GM23338 (cell line): ENCODE data around the gene KCNQ5. TPM values are rescaled to one million over a fixed set of nuclear protein-coding genes. Genes with fewer than 3 reads are reported as not detected.

Experiments
- ATAC-seq: fragments of 200-7000 bp; cut with Tn5 transposase; 3 replicates; pipeline ENCODE4 v1.9.1; 2020
- DNase-seq: peaks from one replicate; pipeline ENCODE4 v3.0.0-alpha.2; 2015; ENCODE audit warnings: low spot score
- H2AFZ ChIP-seq: fragments of 200-600 bp; sonication (generic); 2 replicates; pipeline ENCODE4 v1.8.0; 2016; ENCODE audit warnings: antibody characterized with exemption, mild to moderate bottlenecking, moderate library complexity
- H3F3A ChIP-seq: fragments of 200-600 bp; sonication (generic); replicated peaks from 2 replicates; pipeline ENCODE4 v1.8.0; 2017; ENCODE audit warnings: antibody characterized with exemption, mixed run types, low read depth
- H3K27ac ChIP-seq: fragments of 200-600 bp; sonication (generic); 2 replicates; pipeline ENCODE4 v1.6.1; 2016; ENCODE audit warnings: low read depth
- H3K27me3 ChIP-seq: fragments of 200-600 bp; sonication (generic); 2 replicates; pipeline ENCODE4 v1.8.0; 2016; ENCODE audit warnings: mild to moderate bottlenecking, mixed run types, moderate library complexity; ENCODE audit not compliant: insufficient read depth
- H3K36me3 ChIP-seq: fragments of 200-600 bp; sonication (generic); 2 replicates; pipeline ENCODE4 v1.8.0; 2016; ENCODE audit warnings: mild to moderate bottlenecking; ENCODE audit not compliant: insufficient read depth
- H3K4me1 ChIP-seq: fragments of 200-600 bp; sonication (generic); 2 replicates; pipeline ENCODE4 v1.8.0; 2016; ENCODE audit warnings: mild to moderate bottlenecking, moderate library complexity; ENCODE audit not compliant: insufficient read depth
- H3K4me2 ChIP-seq: fragments of 200-600 bp; sonication (generic); 2 replicates; pipeline ENCODE4 v1.7.1; 2017; ENCODE audit warnings: mixed run types
- H3K4me3 ChIP-seq: fragments of 200-600 bp; sonication (generic); 2 replicates; pipeline ENCODE4 v1.6.1; 2016; ENCODE audit warnings: mixed run types
- H3K79me2 ChIP-seq: fragments of 200-600 bp; sonication (generic); replicated peaks from 2 replicates; pipeline ENCODE4 v1.8.0; 2017; ENCODE audit warnings: mild to moderate bottlenecking; ENCODE audit not compliant: insufficient read depth
- H3K9me2 ChIP-seq: fragments of 200-600 bp; sonication (generic); 2 replicates; pipeline ENCODE4 v1.8.0; 2017; ENCODE audit not compliant: insufficient read depth
- H4K20me1 ChIP-seq: fragments of 200-600 bp; sonication (generic); replicated peaks from 2 replicates; pipeline ENCODE4 v1.8.0; 2017; ENCODE audit warnings: mild to moderate bottlenecking; ENCODE audit not compliant: insufficient read depth
- H3K27ac Mint-ChIP-seq: 2 replicates; pipeline ENCODE4 v1.8.0; 2020; ENCODE audit warnings: inconsistent platforms, mild to moderate bottlenecking, moderate library complexity, mixed read lengths
- H3K27me3 Mint-ChIP-seq: 3 replicates; pipeline ENCODE4 v1.8.0; 2022; ENCODE audit warnings: low read depth, mild to moderate bottlenecking, moderate library complexity, mixed read lengths, inconsistent platforms; ENCODE audit not compliant: insufficient read depth, poor library complexity
- H3K36me3 Mint-ChIP-seq: 3 replicates; pipeline ENCODE4 v1.8.0; 2021; ENCODE audit warnings: low read depth, mild to moderate bottlenecking, inconsistent platforms, moderate library complexity, mixed read lengths
- H3K4me1 Mint-ChIP-seq: 3 replicates; pipeline ENCODE4 v1.8.0; 2020; ENCODE audit warnings: mild to moderate bottlenecking, inconsistent platforms, mixed read lengths
- H3K4me3 Mint-ChIP-seq: 3 replicates; pipeline ENCODE4 v1.8.0; 2021; ENCODE audit warnings: moderate library complexity, mild to moderate bottlenecking, inconsistent platforms, mixed read lengths
- H3K9me3 Mint-ChIP-seq: 3 replicates; pipeline ENCODE4 v1.8.0; 2020; ENCODE audit warnings: moderate library complexity, mild to moderate bottlenecking, inconsistent platforms, mixed read lengths
- CREB1 ChIP-seq: fragments of 250-450 bp; sonication (Bioruptor Pico); IDR thresholded peaks from 2 replicates; pipeline ENCODE4 v1.5.0; 2020; ENCODE audit warnings: low read depth, mild to moderate bottlenecking, moderate library complexity
- CTCF ChIP-seq, 2 experiments: fragments of 200-600 bp in 1 of 2; sonication (generic) in 1 of 2; conservative IDR thresholded peaks; 2 replicates each; pipeline versions ENCODE4 v1.5.1 to v1.6.1; 2016 to 2017; ENCODE audit warnings: antibody characterized with exemption in 2 of 2, low read depth in 2 of 2, mild to moderate bottlenecking in 2 of 2, moderate library complexity in 1 of 2
- EZH2phosphoT487 ChIP-seq: fragments of 200-600 bp; sonication (generic); IDR thresholded peaks from one replicate; pipeline ENCODE4 v1.8.1; 2018; ENCODE audit warnings: antibody characterized with exemption; ENCODE audit not compliant: unreplicated experiment
- POLR2AphosphoS5 ChIP-seq: IDR thresholded peaks from 2 replicates; pipeline ENCODE4 v1.6.1; 2016; ENCODE audit warnings: antibody characterized with exemption, low read depth
- REST ChIP-seq: IDR thresholded peaks from one replicate; pipeline ENCODE4 v1.6.1; 2018; ENCODE audit warnings: antibody characterized with exemption; ENCODE audit not compliant: unreplicated experiment
- polyA plus RNA-seq: library from polyadenylated mRNA; unstranded; fragments of >200 nt; fragmentation: Nextera tagmentation; extraction: Ambion mirVana; gene quantifications from 2 replicates; pipeline ENCODE4 v1.2.1, GENCODE V29; 2016
- total RNA-seq: library from RNA; depleted of rRNA; stranded (reverse); fragments of >200 nt; shearing (Covaris generic); gene quantifications from 2 replicates; pipeline ENCODE4 v1.2.3, GENCODE V29; 2014
- TF ChIP-seq, protein P1 (sequence below): fragments of 250-450 bp; sonication (Bioruptor Pico); IDR thresholded peaks from 2 replicates; pipeline ENCODE4 v1.5.0; 2020; ENCODE audit warnings: mild to moderate bottlenecking, moderate library complexity
- TF ChIP-seq, protein P2 (sequence below): IDR thresholded peaks from 2 replicates; pipeline ENCODE4 v1.6.1; 2016; ENCODE audit warnings: antibody characterized with exemption

KCNQ5 gene
- total and polyA plus RNA-seq, 2 experiments from 2014 or later = 0.68 to 0.87 TPM

DNA sequence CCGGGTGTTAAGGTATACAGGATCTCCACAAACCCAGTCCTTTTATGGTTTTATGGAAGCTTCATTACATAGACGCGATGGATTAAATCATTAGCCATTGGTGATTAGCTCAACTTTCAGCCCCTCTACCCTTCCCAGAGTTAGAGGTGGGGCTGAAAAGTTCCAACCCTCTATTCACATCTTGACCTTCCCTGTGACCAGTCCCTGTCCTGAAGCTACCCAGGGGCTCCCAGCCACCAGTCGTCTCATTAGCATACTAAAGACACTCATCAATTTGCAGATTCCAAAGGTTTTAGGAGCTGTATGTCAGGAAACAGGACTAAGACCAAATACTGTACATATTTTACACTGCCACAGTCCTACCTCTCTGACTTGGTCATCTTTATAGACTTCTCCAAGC, 582.4 kb downstream of the KCNQ5 start:
- Histone ChIP-seq H3K36me3 (no peaks in the 10 kb centered on the region), H3K4me1 (peaks cover 11% of the 10 kb centered on the region), H3F3A (no peaks in the 10 kb centered on the region), H3K27ac (no peak overlapping the region), H3K9me2 (0 out of 2 replicates have a peak, but pooled peaks cover 2% of the 10 kb centered on the region), H3K79me2 (no peaks in the 10 kb centered on the region), H3K4me2 (peak overlapping the region; percentile 53; the same call in 1 of the 2 replicates), H2AFZ (no peak overlapping the region), H4K20me1 (no peaks in the 10 kb centered on the region), H3K27me3 (no peaks in the 10 kb centered on the region), H3K4me3 (no peak overlapping the region)
- Mint-ChIP-seq H3K36me3 (peaks cover 16% of the 10 kb centered on the region; the same call in 2 of the 3 replicates), H3K27ac (no peak overlapping the region), H3K9me3 (peaks cover 29% of the 10 kb centered on the region), H3K4me3 (no peak overlapping the region), H3K4me1 (peaks cover 15% of the 10 kb centered on the region), H3K27me3 (peaks cover 11% of the 10 kb centered on the region)
- ATAC-seq (peak; percentile 57), DNase-seq (peak; percentile 21)
- TF ChIP-seq EZH2phosphoT487 = no peak
- TF ChIP-seq, protein P1, sequence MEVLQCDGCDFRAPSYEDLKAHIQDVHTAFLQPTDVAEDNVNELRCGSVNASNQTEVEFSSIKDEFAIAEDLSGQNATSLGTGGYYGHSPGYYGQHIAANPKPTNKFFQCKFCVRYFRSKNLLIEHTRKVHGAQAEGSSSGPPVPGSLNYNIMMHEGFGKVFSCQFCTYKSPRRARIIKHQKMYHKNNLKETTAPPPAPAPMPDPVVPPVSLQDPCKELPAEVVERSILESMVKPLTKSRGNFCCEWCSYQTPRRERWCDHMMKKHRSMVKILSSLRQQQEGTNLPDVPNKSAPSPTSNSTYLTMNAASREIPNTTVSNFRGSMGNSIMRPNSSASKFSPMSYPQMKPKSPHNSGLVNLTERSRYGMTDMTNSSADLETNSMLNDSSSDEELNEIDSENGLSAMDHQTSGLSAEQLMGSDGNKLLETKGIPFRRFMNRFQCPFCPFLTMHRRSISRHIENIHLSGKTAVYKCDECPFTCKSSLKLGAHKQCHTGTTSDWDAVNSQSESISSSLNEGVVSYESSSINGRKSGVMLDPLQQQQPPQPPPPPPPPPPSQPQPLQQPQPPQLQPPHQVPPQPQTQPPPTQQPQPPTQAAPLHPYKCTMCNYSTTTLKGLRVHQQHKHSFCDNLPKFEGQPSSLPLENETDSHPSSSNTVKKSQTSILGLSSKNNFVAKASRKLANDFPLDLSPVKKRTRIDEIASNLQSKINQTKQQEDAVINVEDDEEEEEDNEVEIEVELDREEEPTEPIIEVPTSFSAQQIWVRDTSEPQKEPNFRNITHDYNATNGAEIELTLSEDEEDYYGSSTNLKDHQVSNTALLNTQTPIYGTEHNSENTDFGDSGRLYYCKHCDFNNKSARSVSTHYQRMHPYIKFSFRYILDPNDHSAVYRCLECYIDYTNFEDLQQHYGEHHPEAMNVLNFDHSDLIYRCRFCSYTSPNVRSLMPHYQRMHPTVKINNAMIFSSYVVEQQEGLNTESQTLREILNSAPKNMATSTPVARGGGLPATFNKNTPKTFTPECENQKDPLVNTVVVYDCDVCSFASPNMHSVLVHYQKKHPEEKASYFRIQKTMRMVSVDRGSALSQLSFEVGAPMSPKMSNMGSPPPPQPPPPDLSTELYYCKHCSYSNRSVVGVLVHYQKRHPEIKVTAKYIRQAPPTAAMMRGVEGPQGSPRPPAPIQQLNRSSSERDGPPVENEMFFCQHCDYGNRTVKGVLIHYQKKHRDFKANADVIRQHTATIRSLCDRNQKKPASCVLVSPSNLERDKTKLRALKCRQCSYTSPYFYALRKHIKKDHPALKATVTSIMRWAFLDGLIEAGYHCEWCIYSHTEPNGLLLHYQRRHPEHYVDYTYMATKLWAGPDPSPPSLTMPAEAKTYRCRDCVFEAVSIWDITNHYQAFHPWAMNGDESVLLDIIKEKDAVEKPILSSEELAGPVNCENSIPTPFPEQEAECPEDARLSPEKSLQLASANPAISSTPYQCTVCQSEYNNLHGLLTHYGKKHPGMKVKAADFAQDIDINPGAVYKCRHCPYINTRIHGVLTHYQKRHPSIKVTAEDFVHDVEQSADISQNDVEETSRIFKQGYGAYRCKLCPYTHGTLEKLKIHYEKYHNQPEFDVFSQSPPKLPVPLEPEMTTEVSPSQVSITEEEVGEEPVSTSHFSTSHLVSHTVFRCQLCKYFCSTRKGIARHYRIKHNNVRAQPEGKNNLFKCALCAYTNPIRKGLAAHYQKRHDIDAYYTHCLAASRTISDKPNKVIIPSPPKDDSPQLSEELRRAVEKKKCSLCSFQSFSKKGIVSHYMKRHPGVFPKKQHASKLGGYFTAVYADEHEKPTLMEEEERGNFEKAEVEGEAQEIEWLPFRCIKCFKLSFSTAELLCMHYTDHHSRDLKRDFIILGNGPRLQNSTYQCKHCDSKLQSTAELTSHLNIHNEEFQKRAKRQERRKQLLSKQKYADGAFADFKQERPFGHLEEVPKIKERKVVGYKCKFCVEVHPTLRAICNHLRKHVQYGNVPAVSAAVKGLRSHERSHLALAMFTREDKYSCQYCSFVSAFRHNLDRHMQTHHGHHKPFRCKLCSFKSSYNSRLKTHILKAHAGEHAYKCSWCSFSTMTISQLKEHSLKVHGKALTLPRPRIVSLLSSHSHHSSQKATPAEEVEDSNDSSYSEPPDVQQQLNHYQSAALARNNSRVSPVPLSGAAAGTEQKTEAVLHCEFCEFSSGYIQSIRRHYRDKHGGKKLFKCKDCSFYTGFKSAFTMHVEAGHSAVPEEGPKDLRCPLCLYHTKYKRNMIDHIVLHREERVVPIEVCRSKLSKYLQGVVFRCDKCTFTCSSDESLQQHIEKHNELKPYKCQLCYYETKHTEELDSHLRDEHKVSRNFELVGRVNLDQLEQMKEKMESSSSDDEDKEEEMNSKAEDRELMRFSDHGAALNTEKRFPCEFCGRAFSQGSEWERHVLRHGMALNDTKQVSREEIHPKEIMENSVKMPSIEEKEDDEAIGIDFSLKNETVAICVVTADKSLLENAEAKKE (CRISPR knock-in tag) = 0 out of 2 replicates have a peak, but pooled peaks have one; percentile 24

DNA sequence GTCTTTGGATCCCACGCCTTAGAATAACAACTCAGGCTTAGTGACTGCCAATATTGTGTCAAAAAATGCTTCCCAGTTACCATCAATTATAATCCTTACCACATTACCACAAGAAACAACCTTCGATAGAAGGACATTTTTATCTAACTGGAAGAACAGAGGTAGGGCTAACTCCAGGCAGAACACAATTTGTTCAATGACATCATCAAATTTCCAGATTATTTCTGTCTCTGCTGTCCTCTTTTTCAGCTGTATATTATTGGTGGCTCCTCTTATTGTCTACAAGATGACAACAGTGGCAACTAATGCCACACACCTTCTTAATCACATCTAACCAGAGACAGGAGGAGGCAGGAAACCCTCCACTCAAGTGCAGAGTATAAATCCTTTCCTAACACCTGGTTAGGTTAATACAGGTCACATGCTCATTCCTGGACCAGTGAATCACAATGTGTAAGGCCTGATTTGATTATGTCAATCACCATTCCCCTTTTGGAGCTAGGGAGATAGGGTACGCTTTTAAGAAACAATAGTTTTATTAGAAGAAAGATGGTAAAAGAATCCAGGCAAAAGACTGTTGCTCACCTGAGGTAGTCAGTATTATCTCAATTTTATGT, 585.5 kb downstream of the KCNQ5 start:
- Mint-ChIP-seq H3K9me3 (peaks cover 29% of the 10 kb centered on the region), H3K27ac (no peak overlapping the region), H3K4me3 (no peak overlapping the region), H3K36me3 (peaks cover 16% of the 10 kb centered on the region; the same call in 2 of the 3 replicates), H3K27me3 (peaks cover 10% of the 10 kb centered on the region), H3K4me1 (peaks cover 12% of the 10 kb centered on the region)
- H3K27me3 ChIP-seq = no peaks in the 10 kb centered on the region
- H3K79me2 ChIP-seq = no peaks in the 10 kb centered on the region
- no peak overlapping the region for H2AFZ ChIP-seq
- H3K4me1 ChIP-seq = peaks cover 9% of the 10 kb centered on the region
- TF ChIP-seq REST = no peak
- no peak for TF ChIP-seq POLR2AphosphoS5
- TF ChIP-seq CREB1 (CRISPR knock-in tag) = no peak
- TF ChIP-seq, protein P2, sequence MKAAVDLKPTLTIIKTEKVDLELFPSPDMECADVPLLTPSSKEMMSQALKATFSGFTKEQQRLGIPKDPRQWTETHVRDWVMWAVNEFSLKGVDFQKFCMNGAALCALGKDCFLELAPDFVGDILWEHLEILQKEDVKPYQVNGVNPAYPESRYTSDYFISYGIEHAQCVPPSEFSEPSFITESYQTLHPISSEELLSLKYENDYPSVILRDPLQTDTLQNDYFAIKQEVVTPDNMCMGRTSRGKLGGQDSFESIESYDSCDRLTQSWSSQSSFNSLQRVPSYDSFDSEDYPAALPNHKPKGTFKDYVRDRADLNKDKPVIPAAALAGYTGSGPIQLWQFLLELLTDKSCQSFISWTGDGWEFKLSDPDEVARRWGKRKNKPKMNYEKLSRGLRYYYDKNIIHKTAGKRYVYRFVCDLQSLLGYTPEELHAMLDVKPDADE = no peak
- TF ChIP-seq CTCF (conservative IDR thresholded peaks at IDR 0.05; ENCODE audit: low read depth in 2 of 2) = no peak
- no peak overlapping the region for H3K4me3 ChIP-seq
- no peak overlapping the region for H3K4me2 ChIP-seq
- no peak for DNase-seq
- no peaks in the 10 kb centered on the region for H4K20me1 ChIP-seq
- no peak for ATAC-seq
- H3K9me2 ChIP-seq = 0 out of 2 replicates have a peak, but pooled peaks cover 2% of the 10 kb centered on the region
- H3K27ac ChIP-seq = no peak overlapping the region
- no peaks in the 10 kb centered on the region for H3F3A ChIP-seq
- no peaks in the 10 kb centered on the region for H3K36me3 ChIP-seq
